Measurements from ENCODE around the gene IRF1. TPM values are rescaled to one million over a fixed set of nuclear protein-coding genes. Genes with fewer than 3 reads are reported as not detected.
"Not testable (repeated sequence)": the region's sequence is repeated elsewhere in the genome, so short reads cannot be mapped to it uniquely, and the experiment has no call there.

Gene IRF1
- total and polyA plus RNA-seq, 10 donors: 57.9 to 307 (median 160) TPM

DNA sequence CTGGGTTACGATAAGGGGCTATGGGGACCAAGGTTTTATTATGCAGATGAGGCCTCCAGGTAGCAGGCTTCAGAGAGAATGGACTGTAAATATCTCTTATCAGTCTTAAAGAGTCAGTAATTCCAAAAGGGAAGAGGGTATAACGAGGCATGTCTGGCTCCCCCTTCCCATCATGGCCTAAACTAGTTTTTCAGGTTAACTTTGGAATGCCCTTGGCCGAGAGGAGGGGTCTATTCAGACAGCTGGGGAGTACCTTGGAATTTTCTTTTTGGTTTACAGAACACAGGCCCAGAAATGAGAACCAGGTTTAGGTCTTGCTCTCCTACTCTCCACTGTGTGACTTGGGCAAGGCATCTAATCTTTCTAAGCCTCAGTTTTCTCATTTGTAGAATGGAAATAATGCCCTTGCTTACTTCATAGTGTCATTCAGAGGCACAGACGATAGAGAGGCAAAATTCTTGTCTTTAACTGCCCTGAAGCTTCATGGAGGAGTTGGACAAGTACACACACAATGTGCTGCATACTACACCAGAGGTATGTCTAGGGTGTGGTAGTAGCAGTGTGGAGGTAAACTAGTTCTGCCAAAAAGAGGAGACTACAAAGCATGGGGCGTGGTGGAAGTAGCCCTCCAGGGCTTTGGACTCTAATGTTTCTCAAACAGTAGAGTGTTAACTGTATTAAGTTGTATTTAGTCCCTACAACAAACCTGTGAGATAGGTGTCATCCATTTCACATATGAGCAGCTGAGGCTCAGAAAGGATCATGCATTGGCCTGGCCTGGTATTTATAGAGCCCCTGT lies 45.5 kb downstream of the IRF1 start:
- Histone ChIP-seq H3K27me3 (replicated peaks in 1 of 7) (no peaks in the 10 kb centered on the region), H3K4me3 (no peak overlapping the region), H3K9me3 (no peaks in the 10 kb centered on the region), H3K4me1 (peaks cover 33 to 92% (median 82%) of the 10 kb centered on the region in 6 donors), H3K36me3 (peaks cover 0 to 46% (median 4%) of the 10 kb centered on the region in 6 donors), H3K27ac (peak overlapping the region in 7 of 8 donors; percentile 17 to 75 (median 64))
- DNase-seq: no peak
- WGBS, 5 donors: 88 to 95% (median 92%) methylated on average over 5 of the region's 5 CpGs
- intact Hi-C loops (cut with DNase I; ENCODE audit: low total_unique reads): no loop called here
- TF ChIP-seq CTCF (IDR thresholded peaks at IDR 0.05 in 8 of 11, conservative IDR thresholded peaks at IDR 0.05 in 3 of 11): no peak
- no peak for TF ChIP-seq POLR2AphosphoS5 (IDR thresholded peaks at IDR 0.05)
- no peak for TF ChIP-seq POLR2A (IDR thresholded peaks at IDR 0.05)

GRCh38 chr5:132444061-132444460 lies 46.5 kb downstream of the IRF1 start:
- intact Hi-C loops (cut with DNase I; ENCODE audit: low total_unique reads): no loop called here

DNA sequence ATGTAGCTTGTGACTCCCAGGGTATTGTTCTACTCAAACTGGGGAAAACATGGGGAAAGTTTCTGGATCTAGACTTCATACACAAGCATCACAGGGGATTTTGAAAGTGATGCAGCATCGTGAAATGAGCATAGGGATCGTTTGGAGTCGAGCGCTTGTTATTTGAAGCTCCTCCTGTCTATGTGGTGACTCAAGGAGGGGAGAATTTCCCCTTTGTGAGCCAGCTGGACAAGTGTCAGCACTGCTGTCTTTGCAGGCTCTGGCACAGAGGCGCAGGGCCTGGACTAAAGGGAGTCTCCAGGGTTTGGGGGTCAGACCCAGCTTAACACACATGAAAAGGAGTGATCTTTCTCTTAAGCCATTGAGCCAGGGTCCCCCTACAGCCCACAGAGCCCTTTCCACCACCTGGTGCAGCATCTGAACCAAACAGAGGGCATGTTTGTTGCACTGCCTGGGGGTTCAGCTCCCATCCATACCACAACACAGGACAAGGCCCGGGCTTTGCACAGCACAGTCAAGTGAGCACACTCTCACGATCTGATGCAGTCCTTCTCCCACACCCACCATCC lies 51.0 kb downstream of the IRF1 start:
- Histone ChIP-seq H3K4me1 (peaks cover 41 to 100% (median 90%) of the 10 kb centered on the region in 6 donors), H3K27ac (peak overlapping the region; percentile 74 to 99 (median 82)), H3K9me3 (no peaks in the 10 kb centered on the region), H3K4me3 (no peak overlapping the region), H3K36me3 (peaks cover 0 to 37% (median 3%) of the 10 kb centered on the region in 6 donors), H3K27me3 (replicated peaks in 1 of 7) (no peaks in the 10 kb centered on the region)
- no peak for TF ChIP-seq CTCF (IDR thresholded peaks at IDR 0.05 in 8 of 11, conservative IDR thresholded peaks at IDR 0.05 in 3 of 11)
- TF ChIP-seq POLR2A (IDR thresholded peaks at IDR 0.05): no peak
- TF ChIP-seq POLR2AphosphoS5 (IDR thresholded peaks at IDR 0.05): peak in 1 of 3 donors; percentile 42
- no peak for DNase-seq
- WGBS, 5 donors: 56 to 70% (median 59%) methylated on average over 6 to 7 of the region's 7 CpGs
- intact Hi-C loops (cut with DNase I; ENCODE audit: low total_unique reads): no loop called here

More at GRCh38 chr5:132444061-132444460, 46.5 kb downstream of the IRF1 start:
- peaks cover 33 to 97% (median 89%) of the 10 kb centered on the region in 6 donors for H3K4me1 ChIP-seq
- no peaks in the 10 kb centered on the region for H3K9me3 ChIP-seq
- peak overlapping the region in 6 of 8 donors; percentile 15 to 99 (median 47) for H3K27ac ChIP-seq
- DNase-seq: no peak
- H3K36me3 ChIP-seq: peaks cover 0 to 43% (median 0%) of the 10 kb centered on the region in 6 donors
- TF ChIP-seq CTCF (IDR thresholded peaks at IDR 0.05 in 8 of 11, conservative IDR thresholded peaks at IDR 0.05 in 3 of 11) (no peak), POLR2A (IDR thresholded peaks at IDR 0.05) (no peak), POLR2AphosphoS5 (IDR thresholded peaks at IDR 0.05) (peak in 1 of 3 donors; percentile 19)
- WGBS, 5 donors: 56 to 70% (median 68%) methylated on average over 7 of the region's 7 CpGs
- no peaks in the 10 kb centered on the region for H3K27me3 ChIP-seq (replicated peaks in 1 of 7)
- H3K4me3 ChIP-seq: no peak overlapping the region

DNA sequence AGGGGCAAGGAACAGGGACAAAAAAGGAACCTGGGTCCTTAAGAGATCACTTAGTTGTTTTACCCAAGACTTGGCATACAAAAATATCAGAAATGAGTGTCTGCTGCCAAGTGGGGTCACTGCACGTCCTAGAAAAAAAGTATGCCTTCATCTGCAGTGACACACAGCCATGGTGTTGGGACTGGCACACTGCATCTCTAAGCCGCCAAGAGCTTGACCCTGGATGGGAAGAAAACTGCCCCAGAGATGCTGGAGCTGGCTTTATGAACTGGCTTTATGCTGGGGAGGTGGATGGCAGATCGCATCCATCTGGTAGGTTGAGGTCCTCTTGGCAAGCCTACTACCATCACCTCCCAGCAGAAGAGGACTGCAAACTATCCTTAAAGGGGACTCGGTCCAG lies 51.7 kb downstream of the IRF1 start:
- H3K4me1 ChIP-seq: peaks cover 35 to 100% (median 90%) of the 10 kb centered on the region in 6 donors
- H3K27ac ChIP-seq: peak overlapping the region; percentile 74 to 99 (median 82)
- no peak overlapping the region for H3K4me3 ChIP-seq
- 73 to 86% (median 79%) methylated on average over 3 to 4 of the region's 4 CpGs for WGBS, 5 donors
- TF ChIP-seq POLR2A (IDR thresholded peaks at IDR 0.05) (no peak), POLR2AphosphoS5 (IDR thresholded peaks at IDR 0.05) (no peak), CTCF (IDR thresholded peaks at IDR 0.05 in 8 of 11, conservative IDR thresholded peaks at IDR 0.05 in 3 of 11) (no peak)
- H3K9me3 ChIP-seq: no peaks in the 10 kb centered on the region
- H3K27me3 ChIP-seq (replicated peaks in 1 of 7): no peaks in the 10 kb centered on the region
- intact Hi-C loops (cut with DNase I; ENCODE audit: low total_unique reads): no loop called here
- DNase-seq: no peak
- H3K36me3 ChIP-seq: peaks cover 0 to 33% (median 3%) of the 10 kb centered on the region in 6 donors

DNA sequence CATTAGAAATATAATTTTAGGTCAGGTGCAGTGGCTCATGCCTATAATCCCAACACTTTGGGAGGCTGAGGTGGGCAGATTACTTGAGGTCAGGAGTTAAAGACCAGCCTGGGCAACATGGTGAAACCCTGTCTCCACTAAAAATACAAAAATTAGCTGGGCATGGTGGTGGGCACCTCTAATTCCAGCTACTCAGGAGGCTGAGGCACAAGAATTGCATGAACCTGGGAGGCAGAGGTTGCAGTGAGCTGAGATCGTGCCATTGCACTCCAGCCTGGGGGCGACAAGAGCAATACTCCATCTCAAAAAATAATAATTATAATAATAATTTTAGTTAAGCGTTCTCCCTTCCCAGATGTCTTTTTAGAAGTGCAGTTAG lies 52.3 kb downstream of the IRF1 start:
- H3K27ac ChIP-seq: peak overlapping the region; percentile 74 to 99 (median 82)
- intact Hi-C loops (cut with DNase I; ENCODE audit: low total_unique reads): not testable (repeated sequence)

More for the DNA sequence above, 52.3 kb downstream of the IRF1 start:
- peaks cover 0 to 28% (median 3%) of the 10 kb centered on the region in 6 donors for H3K36me3 ChIP-seq
- not testable (repeated sequence) for H3K27me3 ChIP-seq (replicated peaks in 1 of 7); DNase-seq; H3K9me3 ChIP-seq
- H3K4me1 ChIP-seq: peaks cover 35 to 100% (median 89%) of the 10 kb centered on the region in 6 donors
- peak overlapping the region in 1 of 8 donors; percentile 34 for H3K4me3 ChIP-seq
- 89 to 94% (median 93%) methylated on average over 3 of the region's 3 CpGs for WGBS, 5 donors
